Measurements from ENCODE around the gene MEIS2.

DNA sequence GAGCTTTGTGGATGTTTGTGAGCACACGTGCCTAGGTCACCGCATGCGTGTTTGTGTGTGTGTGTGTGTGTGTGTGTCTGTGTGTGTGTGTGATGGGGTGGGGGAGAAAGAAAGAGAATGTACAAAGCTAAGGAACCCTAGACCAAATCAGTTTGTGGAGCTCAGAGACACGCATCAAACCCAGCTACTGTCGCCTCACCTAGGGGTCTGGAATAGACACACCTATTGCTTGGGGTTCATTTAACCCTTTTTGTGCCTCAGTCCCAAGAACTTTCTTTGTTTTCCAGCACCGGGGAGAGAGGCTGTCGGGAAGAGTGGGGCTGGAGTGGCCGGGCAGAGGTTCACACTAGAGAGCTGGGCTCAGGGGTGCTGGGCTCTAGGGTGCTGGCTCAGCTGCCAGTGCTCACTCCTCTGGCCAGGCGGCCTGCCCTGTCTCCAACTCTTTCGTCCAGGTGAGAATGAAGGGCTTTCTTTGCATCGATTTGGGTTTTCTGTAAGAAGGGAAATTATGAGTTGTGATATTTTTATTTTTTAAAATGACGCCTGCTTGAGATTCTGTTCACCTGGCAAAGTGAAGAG lies 221.6 kb downstream of the MEIS2 start:
- no peak for TF ChIP-seq POLR2A (IDR thresholded peaks at IDR 0.05; ENCODE audit: low read depth, low read length)
- TF ChIP-seq POLR2AphosphoS5 (IDR thresholded peaks at IDR 0.05; ENCODE audit: low read depth, low read length): no peak
- no peak for TF ChIP-seq SPI1 (IDR thresholded peaks at IDR 0.05; ENCODE audit: low read depth, low read length)
